HCT116 (cell line): ENCODE results near the gene PSTPIP2.

Experiments used
- CBX3 ChIP-seq: IDR thresholded peaks from 2 replicates; pipeline ENCODE4 v1.6.1; 2012; ENCODE audit warnings: low read depth
- EZH2 ChIP-seq: fragments of 200-600 bp; sonication (generic); IDR thresholded peaks from 2 replicates; pipeline ENCODE4 v1.6.1; 2017; ENCODE audit warnings: antibody characterized with exemption, mixed run types
- POLR2A ChIP-seq: IDR thresholded peaks from 2 replicates; pipeline ENCODE4 v1.7.0; 2011; ENCODE audit warnings: borderline replicate concordance; ENCODE audit not compliant: insufficient read depth, insufficient read length; ENCODE audit errors: extremely low read depth
- RAD21 ChIP-seq: IDR thresholded peaks from 2 replicates; pipeline ENCODE4 v1.6.1; 2012; ENCODE audit warnings: low read depth, mild to moderate bottlenecking
- YY1 ChIP-seq: IDR thresholded peaks from 2 replicates; pipeline ENCODE4 v1.6.1; 2011; ENCODE audit warnings: low read length, low read depth, moderate library complexity, mild to moderate bottlenecking; ENCODE audit not compliant: insufficient replicate concordance; ENCODE audit errors: extremely low read depth
- ZNF274 ChIP-seq: fragments of 200-500 bp; sonication (Bioruptor generic); IDR thresholded peaks from 2 replicates; pipeline ENCODE4 v1.6.1; 2014; ENCODE audit warnings: mild to moderate bottlenecking, low read depth, low read length, inconsistent platforms
- TF ChIP-seq, protein P1 (sequence below), 3 experiments: fragments of 200-600 bp in 1 of 3; sonication (generic) in 1 of 3; IDR thresholded peaks in 2 of 3; conservative IDR thresholded peaks in 1 of 3; 2 replicates each; pipeline ENCODE4 v1.5.1; 2012 to 2017; ENCODE audit warnings: low read depth in 2 of 3, low read length in 2 of 3, antibody characterized with exemption in 1 of 3, borderline replicate concordance in 1 of 3, control low read depth in 1 of 3, mild to moderate bottlenecking in 1 of 3, mixed read lengths in 1 of 3, mixed run types in 1 of 3, moderate library complexity in 1 of 3; ENCODE audit not compliant: insufficient read depth in 1 of 3
- TF ChIP-seq, protein P2 (sequence below): IDR thresholded peaks from 2 replicates; pipeline ENCODE4 v1.6.1; 2012
- TF ChIP-seq, protein P3 (sequence below): IDR thresholded peaks from 2 replicates; pipeline ENCODE4 v1.6.1; 2012

GRCh38 chr18:46019936-46020335 is 52.1 kb downstream of the PSTPIP2 start:
- no peak for TF ChIP-seq YY1
- no peak for TF ChIP-seq EZH2
- TF ChIP-seq, protein P1, sequence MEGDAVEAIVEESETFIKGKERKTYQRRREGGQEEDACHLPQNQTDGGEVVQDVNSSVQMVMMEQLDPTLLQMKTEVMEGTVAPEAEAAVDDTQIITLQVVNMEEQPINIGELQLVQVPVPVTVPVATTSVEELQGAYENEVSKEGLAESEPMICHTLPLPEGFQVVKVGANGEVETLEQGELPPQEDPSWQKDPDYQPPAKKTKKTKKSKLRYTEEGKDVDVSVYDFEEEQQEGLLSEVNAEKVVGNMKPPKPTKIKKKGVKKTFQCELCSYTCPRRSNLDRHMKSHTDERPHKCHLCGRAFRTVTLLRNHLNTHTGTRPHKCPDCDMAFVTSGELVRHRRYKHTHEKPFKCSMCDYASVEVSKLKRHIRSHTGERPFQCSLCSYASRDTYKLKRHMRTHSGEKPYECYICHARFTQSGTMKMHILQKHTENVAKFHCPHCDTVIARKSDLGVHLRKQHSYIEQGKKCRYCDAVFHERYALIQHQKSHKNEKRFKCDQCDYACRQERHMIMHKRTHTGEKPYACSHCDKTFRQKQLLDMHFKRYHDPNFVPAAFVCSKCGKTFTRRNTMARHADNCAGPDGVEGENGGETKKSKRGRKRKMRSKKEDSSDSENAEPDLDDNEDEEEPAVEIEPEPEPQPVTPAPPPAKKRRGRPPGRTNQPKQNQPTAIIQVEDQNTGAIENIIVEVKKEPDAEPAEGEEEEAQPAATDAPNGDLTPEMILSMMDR (IDR thresholded peaks at IDR 0.05 in 2 of 3, conservative IDR thresholded peaks at IDR 0.05 in 1 of 3; ENCODE audit: borderline replicate concordance in 1 of 3, insufficient read depth in 1 of 3, low read depth in 2 of 3, low read length in 2 of 3) = no peak
- TF ChIP-seq ZNF274 = no peak
- no peak for TF ChIP-seq POLR2A
- TF ChIP-seq, protein P2, sequence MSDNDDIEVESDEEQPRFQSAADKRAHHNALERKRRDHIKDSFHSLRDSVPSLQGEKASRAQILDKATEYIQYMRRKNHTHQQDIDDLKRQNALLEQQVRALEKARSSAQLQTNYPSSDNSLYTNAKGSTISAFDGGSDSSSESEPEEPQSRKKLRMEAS = no peak
- no peak for TF ChIP-seq CBX3
- TF ChIP-seq, protein P3, sequence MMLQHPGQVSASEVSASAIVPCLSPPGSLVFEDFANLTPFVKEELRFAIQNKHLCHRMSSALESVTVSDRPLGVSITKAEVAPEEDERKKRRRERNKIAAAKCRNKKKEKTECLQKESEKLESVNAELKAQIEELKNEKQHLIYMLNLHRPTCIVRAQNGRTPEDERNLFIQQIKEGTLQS = no peak
- no peak for TF ChIP-seq RAD21
